IMR-90 (cell line): ENCODE data around the gene USH1G. TPM values are rescaled to one million over a fixed set of nuclear protein-coding genes. Genes with fewer than 3 reads are reported as not detected.

Source experiments
- ATAC-seq: fragments of 200-7000 bp; cut with Tn5 transposase; 2 replicates; pipeline ENCODE4 v1.9.1; 2020; ENCODE audit warnings: low read depth, mild to moderate bottlenecking, moderate library complexity
- BruUV-seq: library from RNA; stranded (reverse); fragments of 400-500 nt; replicated peaks from 2 replicates; lab custom pipeline; 2021; lab: Mats Ljungman, UMichigan
- CTCF ChIA-PET: fragments of 300-600 bp; formaldehyde crosslinking; extraction: SDS; loops from one replicate; lab custom pipeline; 2021; ENCODE audit warnings: antibody characterized with exemption; lab: Yijun Ruan, JAX
- POLR2A ChIA-PET: fragments of 300-600 bp; sonication (Branson Sonifier 250); formaldehyde crosslinking; loops from one replicate; lab custom pipeline; 2022; ENCODE audit warnings: antibody characterized with exemption; ENCODE audit not compliant: unreplicated experiment; lab: Charles Lee
- DNase-seq: peaks from one replicate; pipeline ENCODE4 v3.0.0; 2013
- H2AFZ ChIP-seq: replicated peaks from 2 replicates; pipeline ENCODE3; 2013; ENCODE audit warnings: low read length, mild to moderate bottlenecking; ENCODE audit not compliant: poor library complexity
- H2AK5ac ChIP-seq: 2 replicates; pipeline ENCODE4 v1.6.1; 2013; ENCODE audit warnings: low read depth, low read length, inconsistent platforms
- H2AK9ac ChIP-seq: replicated peaks from 2 replicates; pipeline ENCODE3; 2013; ENCODE audit warnings: mild to moderate bottlenecking, low read depth, low read length, moderate library complexity; ENCODE audit not compliant: poor library complexity
- H2BK120ac ChIP-seq: 2 replicates; pipeline ENCODE4 v1.6.1; 2013; ENCODE audit warnings: low read depth, low read length, inconsistent platforms
- H2BK15ac ChIP-seq: 3 replicates; pipeline ENCODE4 v1.6.1; 2013; ENCODE audit warnings: low read depth, low read length, inconsistent platforms
- H2BK20ac ChIP-seq: 2 replicates; pipeline ENCODE4 v1.6.1; 2013; ENCODE audit warnings: low read depth, mild to moderate bottlenecking, inconsistent platforms, low read length, moderate library complexity
- H2BK5ac ChIP-seq: 2 replicates; pipeline ENCODE4 v1.6.1; 2013; ENCODE audit warnings: mild to moderate bottlenecking, low read depth, low read length, inconsistent platforms; ENCODE audit not compliant: poor library complexity, severe bottlenecking
- H3K14ac ChIP-seq: replicated peaks from 2 replicates; pipeline ENCODE4 v1.6.1; 2013; ENCODE audit warnings: low read depth, low read length, inconsistent platforms
- H3K18ac ChIP-seq: 2 replicates; pipeline ENCODE4 v1.6.1; 2013; ENCODE audit warnings: low read depth, low read length, control low read depth
- H3K23ac ChIP-seq: 2 replicates; pipeline ENCODE4 v1.6.1; 2013; ENCODE audit warnings: low read depth, low read length, inconsistent platforms
- H3K27ac ChIP-seq: 2 replicates; pipeline ENCODE4 v1.5.1; 2013; ENCODE audit warnings: mild to moderate bottlenecking, control low read depth, low read length; ENCODE audit not compliant: insufficient read depth
- H3K27me3 ChIP-seq: 2 replicates; pipeline ENCODE4 v1.6.1; 2013; ENCODE audit warnings: low read length; ENCODE audit not compliant: control insufficient read depth, insufficient read depth
- H3K36me3 ChIP-seq: 2 replicates; pipeline ENCODE4 v1.6.1; 2013; ENCODE audit warnings: low read length, mixed read lengths; ENCODE audit not compliant: control insufficient read depth, insufficient read depth
- H3K4ac ChIP-seq: 2 replicates; pipeline ENCODE4 v1.6.1; 2013; ENCODE audit warnings: low read depth, low read length, inconsistent platforms
- H3K4me1 ChIP-seq: 2 replicates; pipeline ENCODE4 v1.6.1; 2013; ENCODE audit warnings: low read length, mixed read lengths; ENCODE audit not compliant: control insufficient read depth, insufficient read depth
- H3K4me2 ChIP-seq: 2 replicates; pipeline ENCODE4 v1.6.1; 2013; ENCODE audit warnings: low read depth, mild to moderate bottlenecking, control low read depth, low read length, moderate library complexity
- H3K4me3 ChIP-seq: 2 replicates; pipeline ENCODE4 v1.5.1; 2013; ENCODE audit warnings: low read depth, mild to moderate bottlenecking, control low read depth, low read length, moderate library complexity; ENCODE audit not compliant: insufficient read depth
- H3K56ac ChIP-seq: 2 replicates; pipeline ENCODE4 v1.6.1; 2013; ENCODE audit warnings: low read length, inconsistent platforms; ENCODE audit not compliant: insufficient read depth; ENCODE audit errors: extremely low read depth
- H3K79me1 ChIP-seq, 2 experiments: 2 replicates each; pipeline ENCODE4 v1.6.1; 2013; ENCODE audit warnings: low read length in 2 of 2, inconsistent platforms in 1 of 2, low read depth in 1 of 2
- H3K9ac ChIP-seq: 2 replicates; pipeline ENCODE4 v1.6.1; 2013; ENCODE audit warnings: low read depth, low read length, control low read depth
- H3K9me1 ChIP-seq: 2 replicates; pipeline ENCODE4 v1.6.1; 2013; ENCODE audit warnings: low read length, inconsistent platforms; ENCODE audit not compliant: insufficient read depth
- H3K9me3 ChIP-seq: 2 replicates; pipeline ENCODE4 v1.6.1; 2013; ENCODE audit warnings: low read length; ENCODE audit not compliant: control insufficient read depth, insufficient read depth
- H4K20me1 ChIP-seq: 2 replicates; pipeline ENCODE4 v1.6.1; 2013; ENCODE audit warnings: low read length, inconsistent platforms; ENCODE audit not compliant: insufficient read depth
- H4K5ac ChIP-seq: 2 replicates; pipeline ENCODE4 v1.6.1; 2013; ENCODE audit warnings: mild to moderate bottlenecking, low read depth, low read length, control low read depth
- H4K8ac ChIP-seq, 2 experiments: 2 replicates each; pipeline ENCODE4 v1.6.1; 2013; ENCODE audit warnings: low read depth in 2 of 2, low read length in 2 of 2, control low read depth in 1 of 2, inconsistent platforms in 1 of 2
- H4K91ac ChIP-seq: 2 replicates; pipeline ENCODE4 v1.6.1; 2013; ENCODE audit warnings: low read depth, low read length, inconsistent platforms; ENCODE audit not compliant: insufficient read depth
- BHLHE40 ChIP-seq: fragments of 150-350 bp; IDR thresholded peaks from 2 replicates; pipeline ENCODE4 v1.6.1; 2016; ENCODE audit warnings: mild to moderate bottlenecking, low read depth, low read length
- CEBPB ChIP-seq: IDR thresholded peaks from 2 replicates; pipeline ENCODE4 v1.6.1; 2012; ENCODE audit warnings: low read depth, low read length, improper control_type of control experiment
- CHD1 ChIP-seq: IDR thresholded peaks from 2 replicates; pipeline ENCODE4 v1.6.1; 2012; ENCODE audit warnings: low read depth, low read length, improper control_type of control experiment
- CTCF ChIP-seq: conservative IDR thresholded peaks from 2 replicates; pipeline ENCODE4 v1.5.1; 2012; ENCODE audit warnings: mild to moderate bottlenecking, low read depth, low read length, improper control_type of control experiment
- ELK1 ChIP-seq: fragments of 150-350 bp; IDR thresholded peaks from 2 replicates; pipeline ENCODE4 v1.6.1; 2016; ENCODE audit warnings: low read depth, mild to moderate bottlenecking, low read length, moderate library complexity, borderline replicate concordance
- FOS ChIP-seq: fragments of 150-350 bp; IDR thresholded peaks from 2 replicates; pipeline ENCODE4 v1.6.1; 2016; ENCODE audit warnings: low read depth, low read length
- MAFK ChIP-seq: IDR thresholded peaks from 2 replicates; pipeline ENCODE4 v1.6.1; 2012; ENCODE audit warnings: low read depth, low read length, improper control_type of control experiment
- MAZ ChIP-seq: IDR thresholded peaks from 2 replicates; pipeline ENCODE4 v1.6.1; 2012; ENCODE audit warnings: low read depth, mild to moderate bottlenecking, low read length, improper control_type of control experiment, moderate library complexity, borderline replicate concordance
- MXI1 ChIP-seq: IDR thresholded peaks from 2 replicates; pipeline ENCODE4 v1.6.1; 2012; ENCODE audit warnings: low read depth, mild to moderate bottlenecking, low read length, moderate library complexity, borderline replicate concordance
- NFE2L2 ChIP-seq: fragments of 150-350 bp; IDR thresholded peaks from 2 replicates; pipeline ENCODE4 v1.6.1; 2016; ENCODE audit warnings: low read depth, mild to moderate bottlenecking, low read length
- POLR2A ChIP-seq: IDR thresholded peaks from 2 replicates; pipeline ENCODE4 v1.6.1; 2012; ENCODE audit warnings: mild to moderate bottlenecking, low read depth, low read length
- RAD21 ChIP-seq: IDR thresholded peaks from 2 replicates; pipeline ENCODE4 v1.6.1; 2012; ENCODE audit warnings: low read length, improper control_type of control experiment
- RCOR1 ChIP-seq: IDR thresholded peaks from 2 replicates; pipeline ENCODE4 v1.6.1; 2012; ENCODE audit warnings: mild to moderate bottlenecking, low read length, improper control_type of control experiment; ENCODE audit not compliant: insufficient replicate concordance
- RFX5 ChIP-seq: IDR thresholded peaks from 2 replicates; pipeline ENCODE4 v1.8.0; 2012; ENCODE audit warnings: low read depth, mild to moderate bottlenecking, low read length, moderate library complexity
- SMC3 ChIP-seq: fragments of 150-350 bp; IDR thresholded peaks from 2 replicates; pipeline ENCODE4 v1.6.1; 2016; ENCODE audit warnings: low read depth, mild to moderate bottlenecking, antibody characterized with exemption, low read length, moderate library complexity
- USF2 ChIP-seq: fragments of 150-350 bp; IDR thresholded peaks from 2 replicates; pipeline ENCODE4 v1.6.1; 2017; ENCODE audit warnings: mild to moderate bottlenecking, antibody characterized with exemption, low read length, low read depth
- WGBS, 2 experiments: methylation state at CpG; one replicate each; pipeline versions ENCODE4 v1.1.5 to v1.1.7; 2013; ENCODE audit warnings: missing lambda C conversion rate in 2 of 2; ENCODE audit not compliant: insufficient read length in 1 of 2; ENCODE audit errors: extremely low coverage in 2 of 2; 5-methylcytosine and 5-hydroxymethylcytosine counted together
- dilution Hi-C: fragments of 300-500 bp; cut with HindIII; formaldehyde crosslinking; loops from one replicate; pipeline ENCODE4 v1.14.3; 2018; ENCODE audit warnings: low sequenced_read_pairs; ENCODE audit not compliant: unreplicated experiment
- in situ Hi-C: fragments of 300-500 bp; cut with MboI; formaldehyde crosslinking; loops from 3 replicates; pipeline ENCODE4 v1.14.3; 2019; ENCODE audit warnings: low sequenced_read_pairs, inconsistent platforms, mixed read lengths
- intact Hi-C: fragments of 100-400 bp; cut with micrococcal nuclease; formaldehyde crosslinking; loops from 2 replicates; pipeline ENCODE4 v1.10.0; 2022
- polyA plus RNA-seq, 3 experiments: library from polyadenylated mRNA; depleted of rRNA; stranded (reverse); fragments of >200 nt; gene quantifications; 2 replicates each; pipeline ENCODE4 v1.2.3, GENCODE V29; 2012; ENCODE audit warnings: low replicate concordance in 1 of 3
- total RNA-seq: library from RNA; depleted of rRNA; stranded (reverse); fragments of >200 nt; gene quantifications from 2 replicates; pipeline ENCODE4 v1.2.3, GENCODE V29; 2012

USH1G gene
- total and polyA plus RNA-seq, 2 of the 4 experiments (the other 2 are of a cell fraction) = not detected

- Histone ChIP-seq H3K27me3 (peaks cover 43% of the 10 kb centered on the region), H4K5ac (no peak overlapping the region), H3K36me3 (no peaks in the 10 kb centered on the region), H2AFZ (no peak overlapping the region), H3K9ac (no peak overlapping the region), H3K18ac (no peak overlapping the region), H4K91ac (no peak overlapping the region), H4K20me1 (no peaks in the 10 kb centered on the region), H3K9me1 (no peaks in the 10 kb centered on the region), H3K56ac (no peak overlapping the region), H3K4me3 (no peak overlapping the region), H4K8ac (no peak overlapping the region), H2AK9ac (no peak overlapping the region), H2BK15ac (no peak overlapping the region), H3K9me3 (no peaks in the 10 kb centered on the region), H3K14ac (no peak overlapping the region), H2BK5ac (no peak overlapping the region), H3K79me1 (no peaks in the 10 kb centered on the region), H3K23ac (no peak overlapping the region), H3K4me1 (no peaks in the 10 kb centered on the region), H2AK5ac (no peak overlapping the region), H3K4ac (no peak overlapping the region), H3K27ac (no peak overlapping the region), H3K4me2 (no peak overlapping the region), H2BK120ac (no peak overlapping the region), H2BK20ac (no peak overlapping the region)
- in situ Hi-C loops (loop anchor here (10.0 kb wide), 1 partner anchor 210 kb away; the partner anchor contains the start of gene NHERF1), intact Hi-C loops (no loop called here), dilution Hi-C loops (no loop called here)
- ATAC-seq (no peak), DNase-seq (no peak)
- BruUV-seq = no TSS peak
- CTCF ChIA-PET = no interaction called here
- POLR2A ChIA-PET = no interaction called here
- no peak for TF ChIP-seq SMC3
- no peak for TF ChIP-seq MAFK
- no peak for TF ChIP-seq MXI1
- TF ChIP-seq RCOR1 = no peak
- TF ChIP-seq USF2 = no peak
- no peak for TF ChIP-seq FOS
- TF ChIP-seq BHLHE40 = no peak
- no peak for TF ChIP-seq POLR2A
- no peak for TF ChIP-seq RFX5
- no peak for TF ChIP-seq CHD1
- TF ChIP-seq NFE2L2 = no peak
- no peak for TF ChIP-seq CEBPB
- no peak for TF ChIP-seq ELK1
- no peak for TF ChIP-seq RAD21
- TF ChIP-seq MAZ = no peak
- TF ChIP-seq CTCF = no peak
- 32% methylated on average over 5 of the region's 13 CpGs; no CpG with 5 or more reads in 1 of the 2 experiments for WGBS, 2 experiments
Measured at GRCh38 chr17:74954665-74955421, 31.8 kb upstream of the USH1G start.
